ENCODE data around the gene NT5C.

GRCh38 chr17:75142236-75142971 lies 10.9 kb upstream of the NT5C start:
- TF ChIP-seq BHLHE40 (IDR thresholded peaks at IDR 0.05; ENCODE audit: borderline replicate concordance), result no peak
- no peak for TF ChIP-seq PKNOX1 (IDR thresholded peaks at IDR 0.05)
- TF ChIP-seq TARDBP (IDR thresholded peaks at IDR 0.05), result no peak
- no peak for TF ChIP-seq ARNT (IDR thresholded peaks at IDR 0.05)
- no peak for TF ChIP-seq FOXK2 (IDR thresholded peaks at IDR 0.05)
- TF ChIP-seq SUZ12 (IDR thresholded peaks at IDR 0.05), result no peak
- TF ChIP-seq ELF4 (IDR thresholded peaks at IDR 0.05), result no peak

Data from HEK293T (cell line).